HUES48 (cell line): ENCODE measurements around the gene HRAS.

Source experiments
- H3K27ac ChIP-seq: one replicate; pipeline ENCODE4 v1.7.0; 2013; ENCODE audit warnings: low read depth, low read length, inconsistent platforms
- H3K27me3 ChIP-seq: 2 replicates; pipeline ENCODE4 v1.6.1; 2013; ENCODE audit warnings: mild to moderate bottlenecking, low read length; ENCODE audit not compliant: control insufficient read depth, insufficient read depth
- H3K36me3 ChIP-seq: 2 replicates; pipeline ENCODE4 v1.6.1; 2013; ENCODE audit warnings: low read length; ENCODE audit not compliant: control insufficient read depth, insufficient read depth
- H3K4me1 ChIP-seq: 2 replicates; pipeline ENCODE4 v1.6.1; 2013; ENCODE audit warnings: mild to moderate bottlenecking, low read length; ENCODE audit not compliant: control insufficient read depth, insufficient read depth
- H3K4me3 ChIP-seq: 2 replicates; pipeline ENCODE4 v1.5.1; 2013; ENCODE audit warnings: mild to moderate bottlenecking, low read depth, low read length
- H3K9ac ChIP-seq: 2 replicates; pipeline ENCODE4 v1.6.1; 2013; ENCODE audit warnings: mild to moderate bottlenecking, low read depth, low read length, moderate library complexity
- H3K9me3 ChIP-seq: 2 replicates; pipeline ENCODE4 v1.6.1; 2013; ENCODE audit warnings: low read length; ENCODE audit not compliant: control insufficient read depth, insufficient read depth

HRAS gene

DNA sequence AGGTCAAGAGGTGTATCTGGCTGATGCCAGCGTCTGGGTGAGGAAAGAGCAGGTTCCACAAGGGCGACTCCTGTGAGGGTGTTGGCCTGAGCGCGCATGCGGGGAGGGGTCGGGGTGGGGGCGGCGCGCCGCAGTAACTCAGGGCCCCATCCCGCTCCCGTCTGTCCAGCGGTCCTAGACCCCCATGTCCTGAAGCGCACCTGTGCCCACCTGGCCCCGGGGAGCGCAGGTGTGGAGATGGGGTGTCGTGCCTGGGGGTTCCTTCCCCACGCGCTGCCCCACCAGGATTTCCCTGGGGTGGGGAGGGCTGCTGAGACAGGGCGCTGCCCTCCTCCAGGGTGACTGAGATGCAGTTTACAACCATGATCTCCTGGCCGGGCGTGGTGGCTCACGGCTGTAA is 49.2 kb downstream of the HRAS start:
- no peak overlapping the region for H3K4me3 ChIP-seq
- no peak overlapping the region for H3K27ac ChIP-seq
- H3K36me3 ChIP-seq: peaks cover 20% of the 10 kb centered on the region
- no peaks in the 10 kb centered on the region for H3K4me1 ChIP-seq
- H3K27me3 ChIP-seq: no peaks in the 10 kb centered on the region
- no peak overlapping the region for H3K9ac ChIP-seq
- H3K9me3 ChIP-seq: no peaks in the 10 kb centered on the region

DNA sequence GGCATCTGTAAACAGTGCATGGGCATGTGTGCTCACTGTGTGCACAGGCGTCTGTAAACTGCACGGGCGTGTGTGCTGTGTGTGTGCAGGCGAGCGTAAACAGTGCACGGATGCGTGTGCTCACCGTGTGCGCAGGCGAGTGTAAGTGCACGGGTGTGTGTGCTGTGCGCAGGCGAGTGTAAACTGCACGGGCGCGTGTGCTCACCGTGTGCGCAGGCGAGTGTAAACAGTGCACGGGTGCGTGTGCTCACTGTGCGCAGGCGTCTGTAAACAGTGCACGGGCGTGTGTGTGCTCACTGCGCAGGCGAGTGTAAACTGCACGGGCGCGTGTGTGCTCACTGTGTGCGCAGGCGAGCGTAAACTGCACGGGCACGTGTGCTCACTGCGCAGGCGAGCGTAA is 50.8 kb downstream of the HRAS start:
- no peaks in the 10 kb centered on the region for H3K4me1 ChIP-seq
- H3K4me3 ChIP-seq: no peak overlapping the region
- H3K27ac ChIP-seq: no peak overlapping the region
- H3K36me3 ChIP-seq: peaks cover 4% of the 10 kb centered on the region
- no peaks in the 10 kb centered on the region for H3K27me3 ChIP-seq
- H3K9me3 ChIP-seq: no peaks in the 10 kb centered on the region
- no peak overlapping the region for H3K9ac ChIP-seq
